K562 (cell line): ENCODE data around the gene IFNB1. TPM values are rescaled to one million over a fixed set of nuclear protein-coding genes. Genes with fewer than 3 reads are reported as not detected.

ENCODE experiments used
- ATAC-seq: fragments of 200-7000 bp; cut with Tn5 transposase; 3 replicates; pipeline ENCODE4 v1.9.1; 2020; ENCODE audit warnings: moderate library complexity
- BruUV-seq: library from RNA; stranded (reverse); fragments of 400-500 nt; replicated peaks from 2 replicates; lab custom pipeline; 2021; lab: Mats Ljungman, UMichigan
- CTCF ChIA-PET: fragments of 300-600 bp; formaldehyde crosslinking; extraction: SDS; loops from one replicate; lab custom pipeline; 2021; ENCODE audit warnings: low intra/inter-chr PET ratio; lab: Yijun Ruan, JAX
- POLR2A ChIA-PET: fragments of 300-600, 350-650 bp; sonication (Branson Sonifier 250); formaldehyde crosslinking; extraction: SDS; loops from one replicate; lab custom pipeline; 2021; ENCODE audit warnings: antibody characterized with exemption, inconsistent platforms; lab: Yijun Ruan, JAX
- DNase-seq, 4 experiments: peaks; one replicate each; pipeline versions ENCODE4 v3.0.0 to v3.0.0-alpha.2; 2011 to 2018; ENCODE audit warnings: low spot score in 3 of 4, mixed read lengths in 3 of 4; ENCODE audit errors: extremely low read depth in 1 of 4
- FAIRE-seq: peaks from 2 replicates; lab custom pipeline; 2011; peaks lifted over from hg19 to GRCh38; lab: Jason Lieb, UNC
- H2AFZ ChIP-seq: 2 replicates; pipeline ENCODE4 v1.6.0; 2011; ENCODE audit warnings: low read depth, low read length, control low read depth, inconsistent platforms
- H3K27ac ChIP-seq: fragments of 200-600 bp; 3 replicates; pipeline ENCODE4 v1.8.0; 2011; ENCODE audit warnings: low read depth, mild to moderate bottlenecking, control low read depth, inconsistent platforms, low read length, moderate library complexity, mixed read lengths; ENCODE audit errors: extremely low read depth
- H3K27me3 ChIP-seq, 2 experiments: fragments of 300-600 bp in 1 of 2; 2 replicates in 1 of 2; 3 replicates in 1 of 2; pipeline versions ENCODE4 v1.6.0 to v1.8.0; 2011; ENCODE audit warnings: inconsistent platforms in 2 of 2, low read length in 2 of 2, mild to moderate bottlenecking in 1 of 2, mixed read lengths in 1 of 2, moderate library complexity in 1 of 2; ENCODE audit not compliant: control insufficient read depth in 2 of 2, insufficient read depth in 2 of 2
- H3K36me3 ChIP-seq: fragments of 300-600 bp; 3 replicates; pipeline ENCODE4 v1.8.0; 2011; ENCODE audit warnings: mild to moderate bottlenecking, low read length, inconsistent platforms; ENCODE audit not compliant: control insufficient read depth, insufficient read depth
- H3K4me1 ChIP-seq, 2 experiments: fragments of 200-600 bp in 1 of 2; replicated peaks in 1 of 2; 2 replicates in 1 of 2; 3 replicates in 1 of 2; pipeline versions ENCODE4 v1.5.1 to v1.8.0; 2011; ENCODE audit warnings: inconsistent platforms in 2 of 2, low read length in 2 of 2, mild to moderate bottlenecking in 1 of 2, mixed read lengths in 1 of 2, moderate library complexity in 1 of 2; ENCODE audit not compliant: control insufficient read depth in 2 of 2, insufficient read depth in 2 of 2
- H3K4me2 ChIP-seq: 2 replicates; pipeline ENCODE4 v1.6.1; 2011; ENCODE audit warnings: low read length, control low read depth, inconsistent platforms, mixed read lengths; ENCODE audit not compliant: insufficient read depth
- H3K4me3 ChIP-seq: fragments of 200-600 bp; sonication (generic), shearing (Covaris generic); 2 replicates; pipeline ENCODE4 v1.5.1; 2016; ENCODE audit warnings: control low read depth, inconsistent platforms
- H3K79me2 ChIP-seq: fragments of 200-600 bp; 3 replicates; pipeline ENCODE4 v1.8.0; 2011; ENCODE audit warnings: low read length, inconsistent platforms; ENCODE audit not compliant: control insufficient read depth, insufficient read depth
- H3K9ac ChIP-seq, 2 experiments: 2 replicates each; pipeline versions ENCODE4 v1.6.0 to v1.6.1; 2011; ENCODE audit warnings: low read depth in 2 of 2, low read length in 2 of 2, control low read depth in 1 of 2, inconsistent platforms in 1 of 2, mild to moderate bottlenecking in 1 of 2, mixed read lengths in 1 of 2; ENCODE audit not compliant: insufficient read depth in 1 of 2
- H3K9me1 ChIP-seq: one replicate; pipeline ENCODE4 v1.6.0; 2011; ENCODE audit warnings: inconsistent platforms, mild to moderate bottlenecking, low read length, moderate library complexity; ENCODE audit not compliant: control insufficient read depth, insufficient read depth
- H3K9me3 ChIP-seq: replicated peaks from 2 replicates; pipeline ENCODE4 v1.5.1; 2011; ENCODE audit warnings: low read depth, low read length, inconsistent platforms; ENCODE audit not compliant: control insufficient read depth, insufficient read depth
- H4K20me1 ChIP-seq: replicated peaks from 2 replicates; pipeline ENCODE4 v1.6.1; 2011; ENCODE audit warnings: low read length, inconsistent platforms, mixed read lengths; ENCODE audit not compliant: control insufficient read depth, insufficient read depth
- ARID4B ChIP-seq: sonication (generic); formaldehyde crosslinking; IDR thresholded peaks from 2 replicates; pipeline ENCODE4 v1.8.0; 2022; ENCODE audit warnings: mild to moderate bottlenecking, missing genetic modification reagents
- BCOR ChIP-seq: fragments of 450-650 bp; IDR thresholded peaks from 2 replicates; pipeline ENCODE4 v1.6.1; 2016
- CUX1 ChIP-seq: fragments of 200-800 bp; sonication (Bioruptor generic); IDR thresholded peaks from 2 replicates; pipeline ENCODE4 v1.6.1; 2016; ENCODE audit warnings: missing genetic modification characterization, missing compliant biosample characterization
- FOXJ2 ChIP-seq: fragments of 200-800 bp; sonication (Bioruptor generic); IDR thresholded peaks from 2 replicates; pipeline ENCODE4 v1.6.1; 2016; ENCODE audit warnings: missing genetic modification characterization, missing compliant biosample characterization
- HMGXB4 ChIP-seq: sonication (generic); formaldehyde crosslinking; IDR thresholded peaks from 2 replicates; pipeline ENCODE4 v1.8.1; 2023; ENCODE audit warnings: mild to moderate bottlenecking, missing genetic modification reagents
- OTX1 ChIP-seq: fragments of 450-650 bp; formaldehyde crosslinking; IDR thresholded peaks from 2 replicates; pipeline ENCODE4 v1.4.0; 2022; ENCODE audit warnings: mild to moderate bottlenecking
- ZNF518B ChIP-seq: fragments of 250-450 bp; sonication (Bioruptor Pico); IDR thresholded peaks from 2 replicates; pipeline ENCODE4 v1.5.0; 2021; ENCODE audit warnings: mild to moderate bottlenecking, moderate library complexity
- WGBS: fragments of 100-300 bp; shearing (Covaris generic); methylation state at CpG from one replicate; pipeline ENCODE4 v1.1.6; 2016; ENCODE audit warnings: low coverage, mixed read lengths; ENCODE audit not compliant: insufficient coverage; ENCODE audit errors: missing lambda C conversion rate; 5-methylcytosine and 5-hydroxymethylcytosine counted together
- in situ Hi-C: fragments of 300-500 bp; cut with MboI; formaldehyde crosslinking; loops from 4 replicates; pipeline ENCODE4 v1.15.0; 2018; ENCODE audit warnings: inconsistent platforms, mixed read lengths
- intact Hi-C: fragments of 100-400 bp; cut with micrococcal nuclease; formaldehyde crosslinking; loops from 2 replicates; pipeline ENCODE4 v1.14.2; 2022
- polyA plus RNA-seq, 8 experiments: library from polyadenylated mRNA; depleted of rRNA in 4 of 8; stranded (reverse) in 5 of 8; unstranded in 3 of 8; fragments of >200 nt; fragmentation: Nextera tagmentation in 2 of 8; fragmentation: Illumina TruSeq in 1 of 8; extraction: Ambion mirVana in 2 of 8; extraction: Trizol in 1 of 8; gene quantifications; 2 replicates each; pipeline versions ENCODE4 v1.2.1 to v1.2.3, GENCODE V29; 2011 to 2014; ENCODE audit warnings: inconsistent platforms in 1 of 8, missing spikeins in 1 of 8
- total RNA-seq, 7 experiments: library from RNA; depleted of rRNA in 6 of 7; stranded (reverse); fragments of >200 nt in 6 of 7; fragmentation: Illumina TruSeq in 2 of 7; extraction: Trizol in 2 of 7; gene quantifications; 2 replicates each; pipeline versions ENCODE4 v1.2.1 to v1.2.3, GENCODE V29; 2011 to 2021; ENCODE audit warnings: low replicate concordance in 1 of 7

Gene IFNB1
- total and polyA plus RNA-seq, 9 of the 15 experiments (the other 6 are each of a cell fraction or from before 2014, with no cell fraction given), result not detected

- ChIA-PET POLR2A (no interaction called here), CTCF (no interaction called here)
- Histone ChIP-seq H3K9me3 (no peaks in the 10 kb centered on the region), H4K20me1 (no peaks in the 10 kb centered on the region), H3K4me1 (no peaks in the 10 kb centered on the region), H3K4me3 (no peak overlapping the region), H3K36me3 (no peaks in the 10 kb centered on the region), H3K9ac (no peak overlapping the region), H2AFZ (no peak overlapping the region), H3K27me3 (no peaks in the 10 kb centered on the region), H3K79me2 (no peaks in the 10 kb centered on the region), H3K4me2 (no peak overlapping the region), H3K9me1 (no peaks in the 10 kb centered on the region), H3K27ac (no peak overlapping the region)
- FAIRE-seq (no peak), ATAC-seq (no peak), DNase-seq (no peak)
- no TSS peak for BruUV-seq
- intact Hi-C loops (no loop called here), in situ Hi-C loops (no loop called here)
- no CpG with 5 or more reads among the region's 1 CpG for WGBS
- TF ChIP-seq ZNF518B (CRISPR knock-in tag), result no peak
- no peak for TF ChIP-seq FOXJ2 (tag)
- no peak for TF ChIP-seq HMGXB4
- no peak for TF ChIP-seq BCOR
- TF ChIP-seq ARID4B (CRISPR knock-in tag), result no peak
- no peak for TF ChIP-seq OTX1 (CRISPR knock-in tag)
- no peak for TF ChIP-seq CUX1
Measured at GRCh38 chr9:21085005-21085404, 7.3 kb upstream of the IFNB1 start.
